LNCAP (cell line): ENCODE measurements around the gene BTC.

ENCODE experiments used
- TF ChIP-seq, protein P1 (sequence below): fragments of 450-650 bp; IDR thresholded peaks from 2 replicates; pipeline ENCODE4 v1.5.1; 2017; ENCODE audit warnings: mild to moderate bottlenecking

BTC gene

DNA sequence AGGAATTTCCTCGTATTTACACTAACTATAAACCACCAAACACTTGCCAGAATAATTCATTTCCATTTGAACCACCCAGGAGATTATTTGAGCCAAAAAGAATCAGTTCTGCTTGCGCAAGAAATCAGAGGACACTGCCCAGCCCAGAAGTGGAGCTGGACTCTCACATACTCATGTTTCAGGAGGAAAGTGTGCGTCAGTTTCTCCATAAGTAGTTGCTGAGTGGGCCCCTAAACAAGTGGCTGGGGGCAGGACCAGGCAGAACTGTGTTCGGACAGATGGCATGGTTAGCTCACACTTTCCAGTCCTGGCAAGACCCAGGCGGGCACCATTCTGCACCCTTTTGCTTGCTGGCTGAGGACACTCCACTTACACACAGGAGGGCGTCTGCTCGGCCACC is 38.8 kb downstream of the BTC start:
- TF ChIP-seq, protein P1, sequence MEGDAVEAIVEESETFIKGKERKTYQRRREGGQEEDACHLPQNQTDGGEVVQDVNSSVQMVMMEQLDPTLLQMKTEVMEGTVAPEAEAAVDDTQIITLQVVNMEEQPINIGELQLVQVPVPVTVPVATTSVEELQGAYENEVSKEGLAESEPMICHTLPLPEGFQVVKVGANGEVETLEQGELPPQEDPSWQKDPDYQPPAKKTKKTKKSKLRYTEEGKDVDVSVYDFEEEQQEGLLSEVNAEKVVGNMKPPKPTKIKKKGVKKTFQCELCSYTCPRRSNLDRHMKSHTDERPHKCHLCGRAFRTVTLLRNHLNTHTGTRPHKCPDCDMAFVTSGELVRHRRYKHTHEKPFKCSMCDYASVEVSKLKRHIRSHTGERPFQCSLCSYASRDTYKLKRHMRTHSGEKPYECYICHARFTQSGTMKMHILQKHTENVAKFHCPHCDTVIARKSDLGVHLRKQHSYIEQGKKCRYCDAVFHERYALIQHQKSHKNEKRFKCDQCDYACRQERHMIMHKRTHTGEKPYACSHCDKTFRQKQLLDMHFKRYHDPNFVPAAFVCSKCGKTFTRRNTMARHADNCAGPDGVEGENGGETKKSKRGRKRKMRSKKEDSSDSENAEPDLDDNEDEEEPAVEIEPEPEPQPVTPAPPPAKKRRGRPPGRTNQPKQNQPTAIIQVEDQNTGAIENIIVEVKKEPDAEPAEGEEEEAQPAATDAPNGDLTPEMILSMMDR = no peak

DNA sequence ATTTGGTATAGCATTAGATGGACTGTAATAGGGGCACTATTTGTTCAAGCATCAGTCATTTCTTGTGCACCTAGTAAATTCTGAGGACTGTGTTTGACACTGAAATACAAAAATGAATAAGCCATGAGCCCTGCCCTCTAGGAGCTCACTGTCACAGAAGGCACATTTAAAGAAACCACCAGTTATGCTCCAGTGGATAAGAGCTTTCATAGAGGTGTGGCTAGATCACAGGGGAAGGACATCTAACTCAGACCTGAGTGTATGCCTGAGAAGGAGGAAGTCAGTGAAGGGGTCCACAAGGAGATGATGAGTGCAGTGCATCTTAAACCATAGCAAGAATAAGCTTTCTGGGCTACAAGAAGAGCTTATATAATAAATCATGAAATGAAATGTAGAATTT is 40.1 kb downstream of the BTC start:
- TF ChIP-seq, protein P1 = no peak

DNA sequence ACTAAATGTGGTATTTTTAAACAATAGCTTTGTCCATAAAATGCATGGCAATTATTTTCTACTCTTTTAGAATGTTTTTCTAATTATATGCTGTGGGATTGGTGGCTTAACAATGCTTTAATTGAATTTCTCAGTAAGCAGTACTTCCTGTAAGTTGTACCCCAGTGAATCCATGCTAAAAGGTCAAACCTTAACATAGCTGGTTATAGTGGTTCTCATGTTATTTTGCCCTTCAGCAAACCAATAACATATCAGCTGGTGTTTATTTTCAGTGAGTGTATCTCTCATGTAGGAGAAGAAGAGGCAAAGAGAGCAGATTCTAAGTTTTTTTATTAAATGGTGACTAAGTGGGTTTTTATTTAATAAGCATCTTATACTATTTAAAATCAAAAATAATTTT is 41.5 kb downstream of the BTC start:
- TF ChIP-seq, protein P1 = no peak

DNA sequence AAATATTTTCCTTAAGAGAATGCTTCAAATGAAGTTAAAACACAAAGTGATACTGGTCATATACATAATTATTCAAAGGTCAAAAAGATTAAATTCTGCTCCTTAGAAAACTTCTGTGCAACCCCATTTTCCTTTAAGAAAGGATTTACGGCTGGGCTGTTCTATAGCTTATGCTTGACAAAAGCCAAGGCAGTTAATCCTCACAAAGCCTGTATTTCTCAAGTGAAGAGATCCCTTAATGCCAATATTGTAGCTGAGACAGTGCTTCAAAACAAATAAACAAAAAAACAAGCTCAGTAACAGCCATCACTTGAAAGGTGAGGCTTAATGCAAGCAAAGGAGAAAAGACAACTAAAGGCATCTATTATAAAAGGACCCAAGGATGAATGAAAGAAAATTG is 42.5 kb downstream of the BTC start:
- TF ChIP-seq, protein P1 = no peak

DNA sequence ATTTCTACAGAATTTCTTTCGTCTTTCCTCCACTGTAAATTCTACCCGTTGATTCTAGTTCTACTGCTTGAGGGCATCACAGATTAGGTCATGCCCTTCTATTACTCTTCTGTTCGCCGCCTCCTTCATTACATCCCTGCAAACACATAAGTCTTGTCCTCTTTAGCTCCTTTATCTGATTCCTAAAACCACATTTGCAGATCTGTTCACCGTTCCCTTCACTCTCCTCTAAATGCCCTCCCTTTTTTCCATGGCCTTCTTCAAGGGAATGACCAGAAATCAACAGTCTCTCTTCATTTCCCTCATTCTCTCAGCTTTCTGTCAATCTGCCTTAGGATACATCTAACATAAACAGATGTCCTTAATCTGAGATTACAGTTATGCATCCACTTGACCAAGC is 43.1 kb downstream of the BTC start:
- TF ChIP-seq, protein P1 = no peak

DNA sequence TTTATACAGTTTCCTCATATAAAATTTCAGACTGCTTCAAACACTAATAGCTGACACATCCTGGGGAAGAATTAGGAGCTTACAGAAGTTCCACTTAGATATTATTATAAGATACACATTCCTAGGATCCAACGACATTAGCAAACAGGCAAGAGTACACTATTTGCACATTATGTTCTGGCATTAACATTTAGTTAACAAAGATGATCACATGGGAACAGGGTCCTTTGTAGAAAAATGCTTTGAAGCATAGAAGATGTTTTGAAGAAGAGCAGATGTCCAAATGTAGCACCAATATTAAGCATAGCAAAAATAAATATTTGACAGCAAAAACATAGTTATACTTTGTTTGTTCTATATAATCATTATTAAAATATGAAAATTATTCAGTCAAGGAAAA is 52.1 kb downstream of the BTC start:
- TF ChIP-seq, protein P1 = no peak

DNA sequence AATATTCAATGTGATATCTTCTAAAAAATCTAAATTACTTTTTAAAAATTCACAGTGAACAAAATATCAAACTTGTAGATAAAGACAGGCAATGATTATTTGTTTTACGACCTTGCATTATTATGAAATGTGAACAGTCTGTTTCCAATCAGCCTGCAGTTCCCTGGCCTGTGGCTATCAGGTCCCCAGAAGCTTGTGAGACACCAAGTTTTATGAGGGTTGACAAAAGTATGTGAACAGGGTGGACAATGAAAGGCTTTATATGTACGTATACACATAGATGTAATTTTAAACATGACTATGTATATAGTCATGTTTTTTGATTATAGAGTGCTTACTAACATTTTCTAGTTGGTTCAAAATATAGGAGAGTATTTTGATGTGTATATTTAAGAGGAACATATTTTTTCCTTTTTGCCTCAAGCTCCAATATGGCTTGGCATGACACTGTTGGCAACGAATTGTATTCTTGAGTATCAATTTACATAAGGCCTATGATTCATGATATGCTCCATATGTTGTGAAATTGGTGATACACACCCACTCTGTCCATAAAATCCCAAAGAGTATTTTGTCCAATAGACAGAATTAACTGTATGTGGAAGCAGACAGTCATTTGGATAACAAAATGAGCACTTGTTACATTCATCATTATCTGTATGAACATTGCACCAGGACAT is 55.7 kb downstream of the BTC start:
- TF ChIP-seq, protein P1 = no peak

DNA sequence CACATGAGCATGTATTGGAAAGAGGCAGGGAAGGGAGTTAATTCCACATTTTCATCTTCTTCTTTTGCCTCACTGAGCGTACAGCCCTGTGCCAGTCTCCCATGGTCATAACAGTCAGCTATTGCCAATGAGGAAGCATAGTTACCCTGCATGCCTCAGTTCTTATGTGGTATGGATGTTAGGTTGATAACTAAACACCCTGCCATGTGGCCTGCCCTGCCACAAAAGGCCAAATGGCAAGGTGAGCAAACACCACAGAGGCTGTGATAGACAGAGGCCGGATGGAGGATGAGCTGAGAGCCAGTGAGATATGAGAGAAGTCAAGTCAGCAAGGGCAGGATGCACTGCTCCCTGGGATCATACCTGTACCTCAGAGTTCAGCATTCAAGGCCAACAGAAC is 59.3 kb downstream of the BTC start:
- TF ChIP-seq, protein P1 = no peak
